Measurements from ENCODE around the gene MMP10. TPM values are rescaled to one million over a fixed set of nuclear protein-coding genes. Genes with fewer than 3 reads are reported as not detected.

MMP10 gene
- polyA plus RNA-seq, 1 donor from 2014 or later: not detected

- Histone ChIP-seq H2AFZ (ENCODE audit: low read depth, low read length) (no peak overlapping the region), H3K9me2 (ENCODE audit: insufficient read depth, low read length) (no peaks in the 10 kb centered on the region), H3K79me2 (replicated peaks; ENCODE audit: insufficient read depth, low read length) (no peaks in the 10 kb centered on the region), H4K20me1 (ENCODE audit: insufficient read depth) (no peaks in the 10 kb centered on the region), H3F3A (ENCODE audit: insufficient read depth, low read length, poor library complexity, severe bottlenecking) (no peaks in the 10 kb centered on the region), H3K9ac (ENCODE audit: low read length) (no peak overlapping the region), H3K4me2 (ENCODE audit: low read length) (no peak overlapping the region), H3K27ac (ENCODE audit: low read length) (no peak overlapping the region), H3K36me3 (ENCODE audit: insufficient read depth, low read length) (no peaks in the 10 kb centered on the region), H3K4me3 (ENCODE audit: low read length) (no peak overlapping the region), H3K9me3 (ENCODE audit: low read length) (no peaks in the 10 kb centered on the region), H3K27me3 (ENCODE audit: insufficient read depth, low read depth, low read length) (no peaks in the 10 kb centered on the region)
- no peak for TF ChIP-seq SMC3 (conservative IDR thresholded peaks at IDR 0.05; ENCODE audit: poor library complexity)
- no peak for TF ChIP-seq EZH2 (IDR thresholded peaks at IDR 0.05; ENCODE audit: borderline replicate concordance, insufficient read depth, low read length, poor library complexity, severe bottlenecking)
- no peak for TF ChIP-seq RAD21 (conservative IDR thresholded peaks at IDR 0.05)
- TF ChIP-seq TAF1 (IDR thresholded peaks at IDR 0.05; ENCODE audit: low read depth): no peak
- no peak for TF ChIP-seq MXI1 (conservative IDR thresholded peaks at IDR 0.05; ENCODE audit: poor library complexity, severe bottlenecking)
- TF ChIP-seq, protein P1, sequence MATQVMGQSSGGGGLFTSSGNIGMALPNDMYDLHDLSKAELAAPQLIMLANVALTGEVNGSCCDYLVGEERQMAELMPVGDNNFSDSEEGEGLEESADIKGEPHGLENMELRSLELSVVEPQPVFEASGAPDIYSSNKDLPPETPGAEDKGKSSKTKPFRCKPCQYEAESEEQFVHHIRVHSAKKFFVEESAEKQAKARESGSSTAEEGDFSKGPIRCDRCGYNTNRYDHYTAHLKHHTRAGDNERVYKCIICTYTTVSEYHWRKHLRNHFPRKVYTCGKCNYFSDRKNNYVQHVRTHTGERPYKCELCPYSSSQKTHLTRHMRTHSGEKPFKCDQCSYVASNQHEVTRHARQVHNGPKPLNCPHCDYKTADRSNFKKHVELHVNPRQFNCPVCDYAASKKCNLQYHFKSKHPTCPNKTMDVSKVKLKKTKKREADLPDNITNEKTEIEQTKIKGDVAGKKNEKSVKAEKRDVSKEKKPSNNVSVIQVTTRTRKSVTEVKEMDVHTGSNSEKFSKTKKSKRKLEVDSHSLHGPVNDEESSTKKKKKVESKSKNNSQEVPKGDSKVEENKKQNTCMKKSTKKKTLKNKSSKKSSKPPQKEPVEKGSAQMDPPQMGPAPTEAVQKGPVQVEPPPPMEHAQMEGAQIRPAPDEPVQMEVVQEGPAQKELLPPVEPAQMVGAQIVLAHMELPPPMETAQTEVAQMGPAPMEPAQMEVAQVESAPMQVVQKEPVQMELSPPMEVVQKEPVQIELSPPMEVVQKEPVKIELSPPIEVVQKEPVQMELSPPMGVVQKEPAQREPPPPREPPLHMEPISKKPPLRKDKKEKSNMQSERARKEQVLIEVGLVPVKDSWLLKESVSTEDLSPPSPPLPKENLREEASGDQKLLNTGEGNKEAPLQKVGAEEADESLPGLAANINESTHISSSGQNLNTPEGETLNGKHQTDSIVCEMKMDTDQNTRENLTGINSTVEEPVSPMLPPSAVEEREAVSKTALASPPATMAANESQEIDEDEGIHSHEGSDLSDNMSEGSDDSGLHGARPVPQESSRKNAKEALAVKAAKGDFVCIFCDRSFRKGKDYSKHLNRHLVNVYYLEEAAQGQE (IDR thresholded peaks at IDR 0.05; ENCODE audit: borderline replicate concordance): no peak
- TF ChIP-seq POLR2AphosphoS5 (IDR thresholded peaks at IDR 0.05): no peak
- TF ChIP-seq EP300 (conservative IDR thresholded peaks at IDR 0.05; ENCODE audit: poor library complexity, severe bottlenecking): no peak
- TF ChIP-seq, protein P2, sequence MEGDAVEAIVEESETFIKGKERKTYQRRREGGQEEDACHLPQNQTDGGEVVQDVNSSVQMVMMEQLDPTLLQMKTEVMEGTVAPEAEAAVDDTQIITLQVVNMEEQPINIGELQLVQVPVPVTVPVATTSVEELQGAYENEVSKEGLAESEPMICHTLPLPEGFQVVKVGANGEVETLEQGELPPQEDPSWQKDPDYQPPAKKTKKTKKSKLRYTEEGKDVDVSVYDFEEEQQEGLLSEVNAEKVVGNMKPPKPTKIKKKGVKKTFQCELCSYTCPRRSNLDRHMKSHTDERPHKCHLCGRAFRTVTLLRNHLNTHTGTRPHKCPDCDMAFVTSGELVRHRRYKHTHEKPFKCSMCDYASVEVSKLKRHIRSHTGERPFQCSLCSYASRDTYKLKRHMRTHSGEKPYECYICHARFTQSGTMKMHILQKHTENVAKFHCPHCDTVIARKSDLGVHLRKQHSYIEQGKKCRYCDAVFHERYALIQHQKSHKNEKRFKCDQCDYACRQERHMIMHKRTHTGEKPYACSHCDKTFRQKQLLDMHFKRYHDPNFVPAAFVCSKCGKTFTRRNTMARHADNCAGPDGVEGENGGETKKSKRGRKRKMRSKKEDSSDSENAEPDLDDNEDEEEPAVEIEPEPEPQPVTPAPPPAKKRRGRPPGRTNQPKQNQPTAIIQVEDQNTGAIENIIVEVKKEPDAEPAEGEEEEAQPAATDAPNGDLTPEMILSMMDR (IDR thresholded peaks at IDR 0.05; ENCODE audit: poor library complexity, severe bottlenecking): no peak
These were observed 22.4 kb downstream of the MMP10 start for GRCh38 chr11:102757823-102758549.

DNA sequence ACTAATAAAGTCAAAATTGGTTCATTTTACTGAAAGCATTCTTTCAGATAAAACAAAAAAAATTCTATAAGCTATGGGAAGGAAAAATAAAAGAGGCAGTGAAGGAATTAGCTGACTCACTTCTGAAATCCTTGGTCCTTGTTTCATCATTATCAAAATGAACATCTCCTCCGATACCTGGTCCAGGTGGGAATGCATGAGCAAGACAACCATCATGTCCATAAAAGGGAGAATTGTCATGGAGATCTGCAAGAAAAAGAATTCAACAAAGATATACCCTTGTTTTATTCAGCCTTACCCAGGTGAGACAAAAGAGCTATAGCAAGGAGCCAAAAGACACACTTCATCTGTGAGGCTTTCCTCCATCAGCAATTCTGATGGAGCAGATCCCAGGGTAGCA, 27.2 kb downstream of the MMP10 start:
- Histone ChIP-seq H3K4me3 (ENCODE audit: low read length) (no peak overlapping the region), H3K79me2 (replicated peaks; ENCODE audit: insufficient read depth, low read length) (no peaks in the 10 kb centered on the region), H3K9me3 (ENCODE audit: low read length) (no peaks in the 10 kb centered on the region), H3K9ac (ENCODE audit: low read length) (no peak overlapping the region), H3K36me3 (ENCODE audit: insufficient read depth, low read length) (no peaks in the 10 kb centered on the region), H3K9me2 (ENCODE audit: insufficient read depth, low read length) (no peaks in the 10 kb centered on the region), H3K27ac (ENCODE audit: low read length) (no peak overlapping the region), H3K4me2 (ENCODE audit: low read length) (no peak overlapping the region), H4K20me1 (ENCODE audit: insufficient read depth) (no peaks in the 10 kb centered on the region), H3K27me3 (ENCODE audit: insufficient read depth, low read depth, low read length) (no peaks in the 10 kb centered on the region), H3F3A (ENCODE audit: insufficient read depth, low read length, poor library complexity, severe bottlenecking) (no peaks in the 10 kb centered on the region), H2AFZ (ENCODE audit: low read depth, low read length) (no peak overlapping the region)
- TF ChIP-seq MXI1 (conservative IDR thresholded peaks at IDR 0.05; ENCODE audit: poor library complexity, severe bottlenecking) (no peak), POLR2AphosphoS5 (IDR thresholded peaks at IDR 0.05) (no peak)

All from neural cell (in vitro differentiated cells).